ENCODE measurements around the gene FBXO34.

The FBXO34 gene

DNA sequence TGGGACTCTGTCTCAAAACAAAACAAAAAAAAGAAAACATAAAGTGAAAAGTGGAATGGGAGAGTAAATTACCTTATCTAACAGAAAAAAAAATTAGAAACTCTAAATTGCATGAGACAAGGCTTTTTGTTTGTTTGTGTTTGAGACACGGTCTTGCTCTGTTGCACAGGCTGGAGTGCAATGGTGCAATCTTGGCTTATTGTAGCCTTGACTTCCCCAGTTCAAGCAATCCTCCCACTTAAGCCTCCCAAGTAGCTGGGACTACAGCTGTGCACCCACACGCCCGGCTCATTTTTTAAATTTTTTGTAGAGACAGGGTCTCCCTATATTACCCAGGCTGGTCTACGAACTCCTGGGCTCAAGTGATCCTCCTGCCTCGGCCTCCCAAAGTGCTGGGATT, 17.9 kb upstream of the FBXO34 start:
- TF ChIP-seq, protein P1, sequence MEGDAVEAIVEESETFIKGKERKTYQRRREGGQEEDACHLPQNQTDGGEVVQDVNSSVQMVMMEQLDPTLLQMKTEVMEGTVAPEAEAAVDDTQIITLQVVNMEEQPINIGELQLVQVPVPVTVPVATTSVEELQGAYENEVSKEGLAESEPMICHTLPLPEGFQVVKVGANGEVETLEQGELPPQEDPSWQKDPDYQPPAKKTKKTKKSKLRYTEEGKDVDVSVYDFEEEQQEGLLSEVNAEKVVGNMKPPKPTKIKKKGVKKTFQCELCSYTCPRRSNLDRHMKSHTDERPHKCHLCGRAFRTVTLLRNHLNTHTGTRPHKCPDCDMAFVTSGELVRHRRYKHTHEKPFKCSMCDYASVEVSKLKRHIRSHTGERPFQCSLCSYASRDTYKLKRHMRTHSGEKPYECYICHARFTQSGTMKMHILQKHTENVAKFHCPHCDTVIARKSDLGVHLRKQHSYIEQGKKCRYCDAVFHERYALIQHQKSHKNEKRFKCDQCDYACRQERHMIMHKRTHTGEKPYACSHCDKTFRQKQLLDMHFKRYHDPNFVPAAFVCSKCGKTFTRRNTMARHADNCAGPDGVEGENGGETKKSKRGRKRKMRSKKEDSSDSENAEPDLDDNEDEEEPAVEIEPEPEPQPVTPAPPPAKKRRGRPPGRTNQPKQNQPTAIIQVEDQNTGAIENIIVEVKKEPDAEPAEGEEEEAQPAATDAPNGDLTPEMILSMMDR (IDR thresholded peaks at IDR 0.05), result no peak

DNA sequence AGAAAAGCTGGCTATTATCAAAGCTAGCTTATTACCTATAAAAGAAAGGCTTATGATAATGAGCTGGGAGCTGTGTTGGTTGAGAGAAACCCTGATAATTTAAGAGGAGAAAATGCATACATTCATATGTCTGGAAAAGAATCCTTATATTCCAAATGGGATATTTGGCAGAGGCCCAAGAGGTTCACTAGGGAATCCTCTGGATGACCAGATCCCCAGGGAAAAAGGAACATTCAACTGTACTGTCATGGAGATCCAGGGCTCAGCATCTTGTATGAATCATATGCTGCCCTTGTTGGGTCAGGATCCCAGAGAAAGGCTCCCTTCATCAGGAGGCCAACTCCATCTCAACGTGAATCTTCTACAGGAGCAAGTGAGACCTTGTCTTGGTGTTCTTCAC, 16.6 kb upstream of the FBXO34 start:
- TF ChIP-seq, protein P1 (IDR thresholded peaks at IDR 0.05), result no peak

DNA sequence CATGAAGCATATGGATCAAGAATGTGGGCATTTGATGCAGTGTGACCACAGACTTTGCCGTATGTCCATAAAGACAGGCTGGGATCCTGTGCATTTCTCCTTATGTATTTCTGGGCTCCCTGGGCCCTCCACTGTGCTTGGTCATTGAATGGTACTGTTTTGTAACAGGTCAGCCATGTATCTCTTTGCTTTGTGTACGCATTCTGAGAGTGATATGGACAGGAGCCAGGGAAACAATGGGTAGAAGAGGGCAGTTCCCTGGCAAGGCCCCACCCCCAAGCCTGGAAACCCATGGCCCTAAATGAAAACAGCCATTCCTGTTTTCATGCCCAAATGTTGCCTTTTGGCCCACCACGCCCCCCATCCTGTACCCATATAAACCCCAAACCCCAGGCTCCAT, 15.2 kb upstream of the FBXO34 start:
- TF ChIP-seq, protein P1 (IDR thresholded peaks at IDR 0.05), result no peak

DNA sequence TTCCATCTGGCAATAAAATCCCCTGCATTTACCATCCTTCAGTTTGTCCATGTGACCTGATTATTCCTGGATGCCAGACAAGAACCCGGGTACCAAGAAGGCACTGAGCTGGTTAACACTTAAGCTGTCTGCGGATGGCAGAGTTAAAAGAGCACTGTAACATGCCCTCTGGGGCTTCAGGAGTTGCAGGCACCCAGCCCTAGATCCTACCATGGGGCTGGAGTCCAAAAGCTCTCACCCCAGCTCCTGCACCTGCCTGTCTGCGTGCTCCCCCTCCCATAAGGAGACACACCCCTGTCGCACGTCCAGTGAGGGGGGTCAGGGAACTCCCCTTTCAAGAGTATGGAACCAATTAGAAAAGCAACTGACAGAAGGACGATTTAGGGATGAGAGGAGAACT, 14.6 kb upstream of the FBXO34 start:
- TF ChIP-seq, protein P1 (IDR thresholded peaks at IDR 0.05), result no peak

DNA sequence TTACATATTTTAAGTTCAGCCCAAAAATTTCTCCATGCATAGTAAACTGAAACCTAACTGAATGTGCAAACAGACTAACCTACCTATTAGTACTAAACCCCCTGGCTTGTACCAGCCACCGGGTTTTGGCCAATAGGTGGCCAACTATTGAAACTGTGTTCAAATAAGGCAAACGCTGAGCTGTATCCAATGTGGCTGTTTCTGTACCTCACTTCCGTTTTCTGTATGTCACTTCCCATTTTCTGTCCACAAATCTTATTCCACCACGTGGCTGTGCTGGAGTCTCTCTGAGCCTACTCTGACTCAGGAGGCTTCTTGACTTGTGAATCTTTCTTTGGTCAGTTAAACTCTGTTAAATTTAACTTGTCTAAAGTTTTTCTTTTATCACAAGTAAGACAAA, 6.0 kb upstream of the FBXO34 start:
- TF ChIP-seq, protein P1 (IDR thresholded peaks at IDR 0.05), result no peak

DNA sequence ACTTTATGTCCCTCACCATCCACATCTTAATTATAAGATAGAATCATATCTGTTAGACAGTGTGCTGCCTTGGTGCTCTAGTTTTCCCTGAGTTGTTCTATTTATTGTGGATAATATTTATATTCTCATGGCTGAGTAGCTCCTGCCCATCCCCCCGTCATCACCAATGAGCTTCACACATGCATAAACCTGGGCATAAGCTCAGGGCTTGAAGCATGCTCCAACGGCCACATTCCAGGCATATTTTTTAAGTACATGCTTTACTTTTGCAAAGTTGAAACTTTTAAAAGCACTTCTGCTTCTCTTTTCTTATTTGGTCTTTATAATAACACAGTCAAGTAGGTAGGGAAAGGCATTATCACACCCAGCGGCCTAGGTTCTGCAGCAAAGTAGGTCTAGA, 3.4 kb upstream of the FBXO34 start:
- TF ChIP-seq, protein P1 (IDR thresholded peaks at IDR 0.05), result no peak

DNA sequence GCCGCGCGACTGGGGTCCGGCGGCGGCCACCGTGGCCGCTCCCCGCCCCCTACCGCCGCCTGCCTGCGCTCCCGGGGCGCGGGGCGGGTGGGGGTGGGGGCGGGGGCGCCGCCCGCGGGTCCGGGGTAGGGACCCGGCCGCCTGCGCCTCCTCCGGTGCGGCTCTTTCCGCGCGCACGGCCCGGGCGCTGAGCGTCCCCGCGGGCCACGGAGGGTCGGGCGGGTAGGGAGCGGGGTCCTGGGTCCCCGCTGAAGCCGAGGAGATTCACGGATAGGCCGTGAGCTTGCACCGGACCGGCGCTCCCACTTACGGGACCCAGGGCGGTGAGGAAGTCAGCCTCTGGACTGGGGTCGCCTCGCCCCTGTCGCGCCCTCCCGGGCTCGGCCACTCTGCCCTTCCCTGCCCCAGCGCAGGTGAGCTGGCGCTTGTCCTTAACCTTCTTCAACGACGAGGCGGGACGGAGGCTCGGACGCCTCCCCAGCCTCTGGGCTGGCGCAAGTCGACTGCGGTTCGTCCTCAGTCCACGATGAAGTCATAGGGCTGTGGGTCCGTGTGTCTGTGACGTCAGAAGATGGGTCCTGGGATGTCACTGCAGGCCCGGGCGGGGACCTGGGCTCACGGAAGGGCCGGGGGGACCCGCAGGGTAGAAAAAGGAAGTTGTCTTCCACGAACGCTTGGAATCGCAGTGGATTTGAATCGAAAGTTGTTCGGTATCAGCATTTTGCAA, 514 bp downstream of the FBXO34 start:
- TF ChIP-seq, protein P1 (IDR thresholded peaks at IDR 0.05), result no peak

DNA sequence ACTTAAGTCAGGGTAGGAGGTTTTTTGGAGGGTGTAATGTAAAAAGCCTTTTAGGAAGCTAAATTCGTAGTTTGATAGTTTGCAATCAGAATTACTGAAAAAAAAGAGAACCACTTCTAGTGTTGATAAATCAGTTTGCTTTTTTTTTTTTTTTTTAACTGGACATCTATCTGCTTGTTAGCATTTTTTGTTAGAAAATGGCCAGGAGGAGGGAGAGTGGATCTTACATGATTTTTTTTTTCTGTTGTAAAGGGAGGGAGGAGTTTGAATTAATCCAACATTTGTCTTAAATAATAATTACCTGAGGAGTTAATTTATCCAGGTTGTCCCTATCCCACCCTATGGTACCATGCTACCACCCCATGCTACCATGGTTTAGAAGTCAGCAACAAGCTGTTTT, 1.2 kb downstream of the FBXO34 start:
- TF ChIP-seq, protein P1 (IDR thresholded peaks at IDR 0.05), result no peak

All from LNCAP (cell line).